HepG2 (cell line): ENCODE results near the gene NMU. TPM values are rescaled to one million over a fixed set of nuclear protein-coding genes. Genes with fewer than 3 reads are reported as not detected.

ENCODE experiments used
- ATAC-seq: fragments of 200-7000 bp; cut with Tn5 transposase; 3 replicates; pipeline ENCODE4 v1.9.1; 2020; ENCODE audit warnings: mild to moderate bottlenecking, moderate library complexity
- BruUV-seq: library from RNA; stranded (reverse); fragments of 400-500 nt; replicated peaks from 2 replicates; lab custom pipeline; 2021; lab: Mats Ljungman, UMichigan
- CTCF ChIA-PET: fragments of 300-600 bp; formaldehyde crosslinking; extraction: SDS; loops from one replicate; lab custom pipeline; 2021; ENCODE audit warnings: low total read pairs, inconsistent platforms, low intra/inter-chr PET ratio; lab: Yijun Ruan, JAX
- POLR2A ChIA-PET: fragments of 350-600 bp; sonication (Branson Sonifier 250); formaldehyde crosslinking; loops from one replicate; lab custom pipeline; 2020; ENCODE audit warnings: antibody characterized with exemption, inconsistent platforms; lab: Yijun Ruan, JAX
- DNase-seq: peaks from one replicate; pipeline ENCODE4 v3.0.0-alpha.2; 2015; ENCODE audit warnings: low spot score
- FAIRE-seq: peaks from 3 replicates; lab custom pipeline; 2011; peaks lifted over from hg19 to GRCh38; lab: Jason Lieb, UNC
- H2AFZ ChIP-seq: one replicate; pipeline ENCODE4 v1.6.1; 2011; ENCODE audit warnings: low read length, inconsistent platforms
- H3K27ac ChIP-seq: fragments of 300-600 bp; 3 replicates; pipeline ENCODE4 v1.8.0; 2011; ENCODE audit warnings: mixed run types, mild to moderate bottlenecking, mixed read lengths, low read length, inconsistent platforms; ENCODE audit not compliant: insufficient read depth; ENCODE audit errors: extremely low read length
- H3K27me3 ChIP-seq, 2 experiments: fragments of 200-600 bp in 1 of 2; 2 replicates in 1 of 2; 3 replicates in 1 of 2; pipeline versions ENCODE4 v1.6.0 to v1.8.0; 2011; ENCODE audit warnings: low read length in 2 of 2, mild to moderate bottlenecking in 2 of 2, moderate library complexity in 2 of 2, inconsistent platforms in 1 of 2; ENCODE audit not compliant: insufficient read depth in 2 of 2, control insufficient read depth in 1 of 2
- H3K36me3 ChIP-seq, 2 experiments: fragments of 200-600 bp in 1 of 2; replicated peaks in 1 of 2; 2 replicates in 1 of 2; 3 replicates in 1 of 2; pipeline versions ENCODE4 v1.5.1 to v1.8.0; 2011; ENCODE audit warnings: low read length in 2 of 2, inconsistent platforms in 1 of 2; ENCODE audit not compliant: insufficient read depth in 2 of 2, control insufficient read depth in 1 of 2
- H3K4me1 ChIP-seq: 2 replicates; pipeline ENCODE4 v1.5.1; 2012; ENCODE audit warnings: low read length, inconsistent platforms; ENCODE audit not compliant: insufficient read depth
- H3K4me2 ChIP-seq: 2 replicates; pipeline ENCODE4 v1.6.0; 2011; ENCODE audit warnings: low read depth, low read length, inconsistent platforms
- H3K4me3 ChIP-seq, 3 experiments: fragments of 200-600 bp in 1 of 3; sonication (generic), shearing (Covaris generic) in 1 of 3; replicated peaks in 1 of 3; 2 replicates each; pipeline ENCODE4 v1.5.1; 2011 to 2016; ENCODE audit warnings: low read length in 3 of 3, inconsistent platforms in 2 of 3, low read depth in 2 of 3, mild to moderate bottlenecking in 2 of 3, control low read depth in 1 of 3, mixed read lengths in 1 of 3; ENCODE audit not compliant: insufficient read depth in 1 of 3
- H3K79me2 ChIP-seq: one replicate; pipeline ENCODE4 v1.6.1; 2011; ENCODE audit warnings: low read length, inconsistent platforms; ENCODE audit not compliant: insufficient read depth
- H3K9ac ChIP-seq: 2 replicates; pipeline ENCODE4 v1.6.0; 2011; ENCODE audit warnings: mild to moderate bottlenecking, low read depth, low read length, inconsistent platforms; ENCODE audit not compliant: insufficient read depth
- H3K9me3 ChIP-seq: 2 replicates; pipeline ENCODE4 v1.5.1; 2012; ENCODE audit warnings: mild to moderate bottlenecking, low read length
- H4K20me1 ChIP-seq: 2 replicates; pipeline ENCODE4 v1.6.0; 2011; ENCODE audit warnings: inconsistent platforms, mild to moderate bottlenecking, low read length, moderate library complexity; ENCODE audit not compliant: insufficient read depth
- ELF4 ChIP-seq: sonication (generic); formaldehyde crosslinking; IDR thresholded peaks from 2 replicates; pipeline ENCODE4 v1.5.0; 2020; ENCODE audit warnings: missing genetic modification reagents, mild to moderate bottlenecking, moderate library complexity, borderline replicate concordance
- FOXP4 ChIP-seq: sonication (generic); formaldehyde crosslinking; IDR thresholded peaks from 2 replicates; pipeline ENCODE4 v1.4.0; 2020; ENCODE audit warnings: missing genetic modification reagents
- MZF1 ChIP-seq: sonication (generic); formaldehyde crosslinking; IDR thresholded peaks from 2 replicates; pipeline ENCODE4 v1.8.1; 2023; ENCODE audit warnings: mild to moderate bottlenecking, missing genetic modification reagents, borderline replicate concordance
- NFIB ChIP-seq: sonication (generic); formaldehyde crosslinking; IDR thresholded peaks from 2 replicates; pipeline ENCODE4 v1.9.0; 2021; ENCODE audit warnings: missing genetic modification reagents, mild to moderate bottlenecking, borderline replicate concordance
- NR0B2 ChIP-seq: sonication (generic); formaldehyde crosslinking; IDR thresholded peaks from 2 replicates; pipeline ENCODE4 v1.4.0; 2020; ENCODE audit warnings: mild to moderate bottlenecking, missing genetic modification reagents
- SMARCC2 ChIP-seq: fragments of 450-650 bp; IDR thresholded peaks from 2 replicates; pipeline ENCODE4 v1.6.1; 2017; ENCODE audit warnings: antibody characterized with exemption, mild to moderate bottlenecking
- SP140L ChIP-seq: sonication (generic); formaldehyde crosslinking; IDR thresholded peaks from 2 replicates; pipeline ENCODE4 v1.4.0; 2020; ENCODE audit warnings: missing genetic modification reagents, borderline replicate concordance
- SRSF4 ChIP-seq: fragments of 200-400 bp; formaldehyde crosslinking; IDR thresholded peaks from one replicate; pipeline ENCODE4 v1.6.1; 2018; ENCODE audit warnings: mild to moderate bottlenecking, low read depth, low read length, moderate library complexity; ENCODE audit not compliant: poor library complexity, severe bottlenecking
- SSRP1 ChIP-seq: IDR thresholded peaks from 2 replicates; pipeline ENCODE4 v1.6.1; 2016; ENCODE audit warnings: control low read depth
- TBP ChIP-seq: sonication (generic); formaldehyde crosslinking; IDR thresholded peaks from 2 replicates; pipeline ENCODE4 v1.5.0; 2020; ENCODE audit warnings: missing genetic modification reagents
- ZBTB37 ChIP-seq: sonication (generic); formaldehyde crosslinking; IDR thresholded peaks from 2 replicates; pipeline ENCODE4 v1.4.0; 2020; ENCODE audit warnings: mild to moderate bottlenecking, missing genetic modification reagents
- ZFY ChIP-seq: sonication (generic); formaldehyde crosslinking; IDR thresholded peaks from 2 replicates; pipeline ENCODE4 v1.4.0; 2020; ENCODE audit warnings: missing genetic modification reagents
- ZNF512B ChIP-seq: sonication (generic); formaldehyde crosslinking; IDR thresholded peaks from 2 replicates; pipeline ENCODE4 v1.5.1; 2020; ENCODE audit warnings: missing genetic modification reagents, mild to moderate bottlenecking, borderline replicate concordance
- ZSCAN20 ChIP-seq: sonication (generic); formaldehyde crosslinking; IDR thresholded peaks from 2 replicates; pipeline ENCODE4 v1.4.0; 2020; ENCODE audit warnings: missing genetic modification reagents, mild to moderate bottlenecking, borderline replicate concordance
- ZSCAN30 ChIP-seq: sonication (generic); formaldehyde crosslinking; IDR thresholded peaks from 2 replicates; pipeline ENCODE4 v1.5.0; 2020; ENCODE audit warnings: mild to moderate bottlenecking, missing genetic modification reagents
- ZUFSP ChIP-seq: sonication (generic); formaldehyde crosslinking; IDR thresholded peaks from 2 replicates; pipeline ENCODE4 v1.9.0; 2021; ENCODE audit warnings: missing genetic modification reagents, mild to moderate bottlenecking, borderline replicate concordance
- WGBS: methylation state at CpG from one replicate; pipeline ENCODE4 v1.1.6; 2017; ENCODE audit warnings: low lambda C conversion rate; 5-methylcytosine and 5-hydroxymethylcytosine counted together
- in situ Hi-C: cut with HindIII; loops from 2 replicates; pipeline ENCODE4 v1.10.0; 2017; ENCODE audit warnings: low pct_unique_long_range_greater_than_20kb; ENCODE audit not compliant: extremely low pct_ligation_motif_present
- intact Hi-C: fragments of 100-400 bp; cut with micrococcal nuclease; formaldehyde crosslinking; loops from one replicate; pipeline ENCODE4 v1.10.0; 2022; ENCODE audit not compliant: unreplicated experiment
- polyA plus RNA-seq, 8 experiments: library from polyadenylated mRNA; depleted of rRNA in 3 of 8; stranded (reverse) in 7 of 8; unstranded in 1 of 8; fragments of >200 nt; fragmentation: Illumina TruSeq in 4 of 8; extraction: Trizol in 4 of 8; gene quantifications; 2 replicates each; pipeline versions ENCODE4 v1.2.1 to v1.2.3, GENCODE V29; 2011 to 2016; ENCODE audit warnings: low read depth in 4 of 8, missing spikeins in 1 of 8, mixed read lengths in 1 of 8; ENCODE audit not compliant: insufficient read depth in 1 of 8
- total RNA-seq, 5 experiments: library from RNA; depleted of rRNA; stranded (reverse); fragments of >200 nt; fragmentation: Illumina TruSeq; extraction: Trizol; gene quantifications; 2 replicates each; pipeline ENCODE4 v1.2.3, GENCODE V29; 2016; ENCODE audit warnings: low read depth in 1 of 5

The NMU gene
- total and polyA plus RNA-seq, 2 of the 13 experiments (the other 11 are each of a cell fraction or from before 2014, with no cell fraction given): not detected

GRCh38 chr4:55561889-55562288, 74.2 kb downstream of the NMU start:
- H3K27ac ChIP-seq: no peak overlapping the region

More at GRCh38 chr4:55561889-55562288, 74.2 kb downstream of the NMU start:
- POLR2A ChIA-PET: no interaction called here
- H3K4me2 ChIP-seq: no peak overlapping the region
- H3K9me3 ChIP-seq: no peaks in the 10 kb centered on the region
- H2AFZ ChIP-seq: no peak overlapping the region
- FAIRE-seq (no peak), ATAC-seq (no peak), DNase-seq (no peak)
- no TSS peak for BruUV-seq
- H4K20me1 ChIP-seq: no peaks in the 10 kb centered on the region
- no peak overlapping the region for H3K9ac ChIP-seq
- intact Hi-C loops (no loop called here), in situ Hi-C loops (no loop called here)
- H3K27me3 ChIP-seq: no peaks in the 10 kb centered on the region
- no peaks in the 10 kb centered on the region for H3K79me2 ChIP-seq
- no peak overlapping the region for H3K4me3 ChIP-seq
- H3K4me1 ChIP-seq: no peaks in the 10 kb centered on the region
- WGBS: 47% methylated on average over 1 of the region's 1 CpG
- CTCF ChIA-PET: no interaction called here
- no peak for TF ChIP-seq ZUFSP (CRISPR knock-in tag)
- no peak for TF ChIP-seq SRSF4
- TF ChIP-seq NR0B2 (CRISPR knock-in tag): no peak
- TF ChIP-seq NFIB (CRISPR knock-in tag): no peak
- no peak for TF ChIP-seq MZF1 (CRISPR knock-in tag)
- no peak for TF ChIP-seq SSRP1
- no peak for TF ChIP-seq ZBTB37
- no peak for TF ChIP-seq ZNF512B (CRISPR knock-in tag)
- no peak for TF ChIP-seq SMARCC2
- no peak for TF ChIP-seq ZSCAN30 (CRISPR knock-in tag)
- no peak for TF ChIP-seq ZSCAN20
- TF ChIP-seq FOXP4: no peak
- no peak for TF ChIP-seq ZFY (CRISPR knock-in tag)
- no peak for TF ChIP-seq TBP
- no peak for TF ChIP-seq SP140L (CRISPR knock-in tag)
- TF ChIP-seq ELF4 (CRISPR knock-in tag): no peak
- H3K36me3 ChIP-seq: no peaks in the 10 kb centered on the region
